ENCODE measurements around the gene GPR84.
A peak's percentile ranks its signal among the peaks of the same experiment; 100 is the strongest.

GPR84 gene

GRCh38 chr12:54364413-54364812 lies at the start of gene GPR84:
GPR84 (minus strand) TSS chr12:54364486; CDS start chr12:54363851, 635 bp downstream.
- no peak for DNase-seq (ENCODE audit: low spot score)
- no peak for TF ChIP-seq CTCF (conservative IDR thresholded peaks at IDR 0.05; ENCODE audit: low read depth)
- no peak within 1 kb of the TSS for H3K27ac ChIP-seq
- ChIA-PET POLR2A (ENCODE audit: low non-redundant PET) (no interaction called here), CTCF (no interaction called here)

GRCh38 chr12:54413284-54414190 lies 49.3 kb upstream of the GPR84 start:
- no peak for TF ChIP-seq CTCF (conservative IDR thresholded peaks at IDR 0.05; ENCODE audit: low read depth)
- peak overlapping the region; percentile 89 for H3K27ac ChIP-seq
- ChIA-PET CTCF (interaction anchor here (0.6 to 2.2 kb wide), 5 partner anchors 9 to 934 kb away, joined by 3 to 15 read pairs (median 5); no protein-coding TSS in a partner anchor), POLR2A (ENCODE audit: low non-redundant PET) (no interaction called here)
- DNase-seq (ENCODE audit: low spot score) = no peak

- H3K27ac ChIP-seq = peak overlapping the region; percentile 89
- no peak for TF ChIP-seq CTCF (conservative IDR thresholded peaks at IDR 0.05; ENCODE audit: low read depth)
- CTCF ChIA-PET = interaction anchor here (0.6 to 2.2 kb wide), 5 partner anchors 9 to 27 kb away, joined by 3 to 15 read pairs (median 6); no protein-coding TSS in a partner anchor
- no peak for DNase-seq (ENCODE audit: low spot score)
- POLR2A ChIA-PET (ENCODE audit: low non-redundant PET) = no interaction called here
These were observed 48.5 kb upstream of the GPR84 start for GRCh38 chr12:54412786-54413185.

- CTCF ChIA-PET = interaction anchor here (1.0 to 2.2 kb wide), 4 partner anchors 8 to 27 kb away, joined by 3 to 15 read pairs (median 10); no protein-coding TSS in a partner anchor
- no peak for DNase-seq (ENCODE audit: low spot score)
- POLR2A ChIA-PET (ENCODE audit: low non-redundant PET) = no interaction called here
- TF ChIP-seq CTCF (conservative IDR thresholded peaks at IDR 0.05; ENCODE audit: low read depth) = no peak
- peak overlapping the region; percentile 89 for H3K27ac ChIP-seq
These were observed 48.1 kb upstream of the GPR84 start for GRCh38 chr12:54412348-54412747.

GRCh38 chr12:54411391-54412241 lies 47.3 kb upstream of the GPR84 start:
- POLR2A ChIA-PET (ENCODE audit: low non-redundant PET) = interaction anchor here (1.0 kb wide), 1 partner anchor 12 kb away, joined by 3 read pairs; no protein-coding TSS in a partner anchor

More at GRCh38 chr12:54411391-54412241, 47.3 kb upstream of the GPR84 start:
- CTCF ChIA-PET = interaction anchor here (0.8 to 2.2 kb wide), 6 partner anchors 12 to 160 kb away, joined by 3 to 14 read pairs (median 8); no protein-coding TSS in a partner anchor
- DNase-seq (ENCODE audit: low spot score) = peak; percentile 91
- peak overlapping the region; percentile 89 for H3K27ac ChIP-seq
- no peak for TF ChIP-seq CTCF (conservative IDR thresholded peaks at IDR 0.05; ENCODE audit: low read depth)
